ENCODE results near the gene PYHIN1.

DNA sequence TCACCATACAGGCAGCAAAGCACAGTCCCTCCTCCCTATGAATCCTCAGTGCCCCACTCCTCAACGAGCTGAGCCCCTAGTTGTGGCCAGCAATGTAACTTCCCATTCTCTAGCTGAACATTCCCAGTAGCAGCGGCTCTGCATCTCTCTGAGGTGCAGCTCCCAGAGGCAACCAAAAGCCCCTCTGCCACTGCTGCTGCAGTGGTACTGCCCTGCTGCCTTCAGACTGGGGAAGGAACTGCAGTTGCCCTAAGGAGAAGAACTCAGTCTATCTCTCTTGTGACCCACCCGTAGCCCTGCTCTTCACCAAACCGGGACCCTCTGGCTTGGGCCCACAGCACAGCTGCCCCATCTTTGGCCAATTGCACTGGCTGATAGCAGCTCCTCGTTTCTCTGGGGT, 31.6 kb downstream of the PYHIN1 start:
- TF ChIP-seq EZH2 (IDR thresholded peaks at IDR 0.05; ENCODE audit: low read depth, unreplicated experiment) (no peak), CTCF (conservative IDR thresholded peaks at IDR 0.05; ENCODE audit: low read depth in 2 of 2) (peak in 1 of 2 experiments; percentile 29; a peak in 2 of 4 replicates), POLR2AphosphoS5 (IDR thresholded peaks at IDR 0.05; ENCODE audit: low read depth) (no peak), ETS1 (IDR thresholded peaks at IDR 0.05) (no peak), JUNB (IDR thresholded peaks at IDR 0.05; ENCODE audit: unreplicated experiment) (no peak), CREB1 (CRISPR knock-in tag; IDR thresholded peaks at IDR 0.05; ENCODE audit: low read depth) (no peak), EZH2phosphoT487 (IDR thresholded peaks at IDR 0.05; ENCODE audit: unreplicated experiment) (no peak)
